GM19043 (cell line): ENCODE results near the gene CLASP1.
"Not testable (repeated sequence)": the region's sequence is repeated elsewhere in the genome, so short reads cannot be mapped to it uniquely, and the experiment has no call there.

Source experiments
- ATAC-seq: cut with Tn5 transposase; IDR thresholded peaks from one replicate; pipeline ENCODE4 v1.9.1; 2021; ENCODE audit warnings: low read depth; ENCODE audit not compliant: unreplicated experiment

Gene CLASP1

DNA sequence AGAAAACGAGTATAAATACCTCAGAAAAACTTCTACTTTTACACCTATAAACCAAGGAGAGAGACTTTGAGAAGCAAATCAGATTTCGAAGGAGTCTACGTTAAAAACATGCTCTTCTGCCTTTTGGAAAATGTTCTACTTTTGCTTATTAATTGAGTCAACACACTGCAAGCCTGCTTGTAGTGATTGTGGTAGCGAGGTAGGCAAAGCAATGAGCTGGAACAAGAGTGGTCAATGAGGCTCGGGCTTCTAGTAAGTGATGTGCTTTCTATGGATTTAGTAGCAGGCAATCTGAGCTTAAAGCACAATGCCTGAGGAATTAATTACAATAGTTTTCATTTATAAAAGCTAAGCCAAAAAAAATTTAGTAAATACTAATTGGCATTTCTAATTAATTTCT, 260.9 kb downstream of the CLASP1 start:
- no peak for ATAC-seq

DNA sequence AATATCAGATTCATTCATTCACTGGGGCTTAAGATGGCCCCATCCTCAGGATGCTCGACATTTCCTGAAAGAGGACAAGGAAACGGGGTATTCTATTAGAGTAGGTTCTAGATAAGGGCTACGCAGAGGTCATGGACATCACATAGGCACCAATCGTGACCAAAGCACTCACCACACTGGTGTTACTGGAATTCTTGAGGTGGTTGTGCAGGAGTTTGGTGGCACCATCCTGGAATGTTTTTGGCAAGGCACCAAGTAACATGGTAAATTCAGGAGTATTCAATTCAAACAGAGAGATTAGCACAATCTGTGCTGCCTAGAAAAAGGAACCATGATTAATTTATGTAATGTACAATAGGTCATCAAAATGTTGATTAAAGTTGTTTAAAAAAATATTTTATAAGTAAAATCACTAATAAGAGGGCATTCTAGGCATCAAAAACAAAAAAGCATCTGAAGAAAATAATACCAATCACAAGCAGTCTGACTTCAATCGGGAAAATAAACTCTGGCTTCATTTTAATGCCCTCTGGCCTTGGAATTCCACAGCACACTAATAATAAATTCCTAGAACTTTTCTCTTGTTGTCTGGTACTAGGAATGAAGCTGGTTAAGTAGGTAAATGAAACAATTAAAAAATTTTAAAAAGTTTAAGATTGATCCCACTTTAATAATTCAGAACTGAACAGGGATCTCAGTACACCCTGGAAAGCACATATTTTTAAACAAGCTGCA, 261.5 kb downstream of the CLASP1 start:
- ATAC-seq: no peak

DNA sequence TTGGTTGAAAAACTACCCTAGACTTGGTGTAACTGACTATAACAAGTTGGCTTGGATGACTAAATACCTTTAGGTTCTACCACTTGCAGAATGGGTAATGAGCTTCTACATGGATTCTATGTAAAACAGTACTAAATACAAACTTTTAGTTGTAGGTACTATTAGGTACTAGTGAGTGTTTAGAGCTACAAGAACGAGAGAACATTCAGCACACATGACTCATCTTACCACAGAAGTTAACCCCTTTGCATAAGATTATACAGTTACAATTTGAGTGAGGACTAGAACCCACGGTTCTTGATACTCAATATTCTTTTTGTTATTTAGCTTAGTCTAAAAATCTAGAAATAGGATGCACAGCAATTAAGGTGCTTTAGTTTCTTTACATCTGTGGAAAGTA, 262.6 kb downstream of the CLASP1 start:
- no peak for ATAC-seq

DNA sequence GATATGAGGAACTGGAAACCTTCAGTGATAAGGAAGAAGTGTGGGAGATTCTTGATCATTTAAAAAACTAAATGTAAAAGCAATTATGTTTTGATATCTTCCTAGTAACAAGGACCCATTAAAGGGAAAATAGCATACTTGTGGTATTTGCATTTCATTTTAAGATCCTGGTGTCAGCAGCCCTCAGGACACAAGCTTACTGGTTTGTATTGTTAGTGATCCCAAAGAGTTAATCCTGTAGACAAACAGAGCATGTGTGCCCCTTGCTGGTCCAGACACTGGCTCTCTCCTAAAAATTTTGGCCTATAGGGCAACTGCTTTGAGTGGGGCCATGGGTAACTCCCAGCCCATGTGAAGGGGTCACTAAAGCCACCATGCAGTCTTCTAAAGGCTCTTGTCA, 263.2 kb downstream of the CLASP1 start:
- no peak for ATAC-seq

DNA sequence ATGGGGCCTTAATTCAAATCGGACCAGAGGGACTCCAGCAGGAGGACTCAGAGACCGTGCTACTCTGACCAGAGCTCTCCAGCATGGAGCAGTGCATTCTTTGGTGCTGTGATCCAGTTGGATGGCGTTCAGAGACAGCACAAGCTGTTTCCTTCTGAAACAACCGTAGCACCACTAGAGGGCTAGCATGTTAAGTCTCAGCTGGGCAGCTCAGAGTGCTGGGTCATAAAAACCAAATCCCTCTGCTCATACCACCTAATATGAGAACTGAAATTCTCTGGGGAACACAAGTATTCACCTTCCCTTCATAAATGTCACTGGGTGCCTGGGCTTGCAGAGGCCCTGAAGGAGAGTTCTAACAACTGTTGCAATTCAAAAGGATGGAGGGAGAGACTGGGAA, 266.5 kb downstream of the CLASP1 start:
- ATAC-seq: no peak

DNA sequence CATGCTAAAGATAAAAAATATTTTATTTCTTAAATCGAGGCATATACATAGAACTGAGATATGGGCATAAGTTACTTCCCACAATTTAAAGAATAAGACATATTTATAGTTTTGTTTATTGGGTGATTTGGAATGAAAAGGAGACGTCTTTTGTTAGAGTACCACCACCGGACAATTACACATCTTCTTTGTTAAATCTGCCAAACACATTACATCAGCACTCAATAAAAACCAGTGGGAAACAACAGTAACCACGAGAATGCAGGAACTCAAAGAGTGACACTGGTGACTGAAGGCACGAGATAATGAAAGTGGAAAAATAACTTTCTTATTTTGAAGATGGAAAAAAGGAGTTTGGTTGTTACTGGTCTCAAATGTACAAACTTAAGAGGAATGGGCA, 271.6 kb downstream of the CLASP1 start:
- no peak for ATAC-seq

DNA sequence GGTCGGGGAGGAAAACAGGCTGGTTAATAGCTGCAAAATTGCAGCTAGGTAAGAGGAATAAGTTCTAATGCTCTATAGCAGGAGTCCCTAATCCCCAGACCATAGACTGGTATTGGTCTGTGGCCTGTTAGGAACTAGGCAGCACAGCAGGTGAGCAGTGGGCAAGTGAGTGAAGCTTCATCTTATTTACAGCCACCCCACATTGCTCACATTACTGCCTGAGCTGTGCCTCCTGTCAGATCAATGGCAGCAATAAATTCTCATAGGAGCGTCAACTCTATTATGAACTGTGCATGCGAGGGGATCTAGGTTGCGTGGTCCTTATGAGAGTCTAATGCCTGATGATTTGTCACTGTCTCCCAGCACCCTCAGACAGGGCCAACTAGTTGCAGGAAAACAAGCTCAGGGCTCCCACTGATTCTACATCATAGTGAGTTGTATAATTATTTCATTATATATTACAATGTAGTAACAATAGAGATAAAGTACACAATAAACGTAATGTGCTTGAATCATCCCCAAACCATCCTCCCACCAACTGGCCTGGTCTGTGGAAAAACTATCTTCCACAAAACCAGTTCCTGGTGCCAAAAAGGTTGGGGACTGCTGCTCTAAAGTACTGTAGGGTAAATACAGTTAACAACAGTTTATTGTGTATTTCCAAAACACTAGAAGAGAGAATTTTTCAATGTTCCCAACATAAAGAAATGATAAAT, 272.6 kb downstream of the CLASP1 start:
- ATAC-seq: no peak

DNA sequence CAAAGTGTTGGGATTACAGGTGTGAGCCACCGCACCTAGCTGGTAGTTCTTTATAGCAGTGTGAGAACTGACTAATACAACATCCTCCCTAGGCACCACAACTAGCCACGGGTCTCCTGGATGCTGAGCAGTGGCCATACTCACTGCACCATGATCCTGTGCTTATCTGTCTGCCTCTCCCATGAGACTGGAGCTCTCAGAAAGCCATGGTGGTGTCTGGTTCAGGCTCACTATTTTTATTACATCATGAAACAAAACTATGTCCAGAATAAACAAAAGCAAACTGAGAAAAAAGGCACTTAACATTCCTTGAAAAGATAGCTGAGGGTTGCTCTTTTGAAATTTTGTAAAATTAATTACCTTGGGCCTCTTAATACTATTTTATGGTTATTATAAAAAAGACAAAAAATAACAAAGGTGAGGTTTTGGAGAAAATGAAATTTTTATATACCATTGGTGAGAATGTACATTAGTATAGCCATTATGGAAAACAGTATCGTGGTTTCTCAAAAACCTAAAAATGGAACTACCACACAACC, 273.6 kb downstream of the CLASP1 start:
- ATAC-seq: no peak

DNA sequence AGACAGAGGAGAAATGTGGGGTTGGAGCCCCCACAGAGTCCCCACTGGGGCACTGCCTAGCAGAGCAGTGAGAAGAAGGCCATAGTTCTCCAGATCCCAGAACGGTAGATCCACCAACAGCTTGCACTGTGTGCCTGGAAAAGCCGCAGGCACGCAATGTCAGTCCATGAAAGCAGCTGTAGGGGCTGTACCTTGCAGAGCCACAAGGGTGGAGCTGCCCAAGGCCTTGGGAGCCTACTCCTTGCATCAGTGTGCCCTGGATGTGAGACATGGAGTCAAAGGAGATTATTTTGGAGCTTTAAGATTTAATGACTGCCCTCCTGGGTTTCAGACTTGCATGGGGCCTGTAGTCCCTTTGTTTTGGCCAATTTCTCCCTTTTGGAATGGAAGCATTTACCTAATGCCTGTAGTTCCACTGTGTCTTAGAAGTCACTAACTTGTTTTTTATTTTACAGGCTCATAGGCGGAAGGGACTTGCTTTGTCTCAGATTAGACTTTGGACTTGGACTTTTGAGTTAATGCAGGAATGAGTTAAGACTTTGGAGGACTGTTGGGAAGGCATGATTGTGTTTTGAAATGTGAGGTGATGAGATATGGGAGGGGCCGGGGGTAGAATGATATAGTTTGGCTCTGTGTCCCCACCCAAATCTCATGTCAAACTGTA, 274.7 kb downstream of the CLASP1 start:
- not testable (repeated sequence) for ATAC-seq

DNA sequence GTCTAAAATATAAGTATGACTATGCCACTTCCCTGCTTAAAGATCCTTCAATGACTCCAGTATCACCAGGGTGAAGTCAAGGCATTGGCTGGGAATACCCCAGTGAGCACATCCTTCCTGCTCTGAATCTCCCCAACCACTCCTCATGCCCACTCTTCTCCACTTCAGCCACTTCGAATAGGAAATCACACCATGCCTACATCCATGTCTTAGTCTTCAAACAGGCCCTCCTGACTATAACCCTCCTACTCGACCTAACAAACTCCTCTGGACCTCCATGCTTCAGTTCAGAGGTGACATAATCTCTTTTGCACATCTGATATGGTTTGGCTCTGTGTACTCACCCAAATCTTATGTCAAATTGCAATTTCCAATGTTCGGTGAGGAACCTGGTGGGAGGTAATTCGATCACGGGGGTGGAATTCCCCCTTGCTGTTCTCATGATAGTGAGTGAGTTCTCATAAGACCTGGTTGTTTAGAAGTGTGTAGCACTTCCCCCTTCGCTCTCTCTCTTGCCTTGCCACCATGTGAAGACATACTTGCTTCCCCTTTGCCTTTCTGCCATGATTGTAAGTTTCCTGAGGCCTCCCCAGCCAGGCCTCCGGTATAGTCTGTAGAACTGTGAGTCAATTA, 276.4 kb downstream of the CLASP1 start:
- ATAC-seq: no peak

DNA sequence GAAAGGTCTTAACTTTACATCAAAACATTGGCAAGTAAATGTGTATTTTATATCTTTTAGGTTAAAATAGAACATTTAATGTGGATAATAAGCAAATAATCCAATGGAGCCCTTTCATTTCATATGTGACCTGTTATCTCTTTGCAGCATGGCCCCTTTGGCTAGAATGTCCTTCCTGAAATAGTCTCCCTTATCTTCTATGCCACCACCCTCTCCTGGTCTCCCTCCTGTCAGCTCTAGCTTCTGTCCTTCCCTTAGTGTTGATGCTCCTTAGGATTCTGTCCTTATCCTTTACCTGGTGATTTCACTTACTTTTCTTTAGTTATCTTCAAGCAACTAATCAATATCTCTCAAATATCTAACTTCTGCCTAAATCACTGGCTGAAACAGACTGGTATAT, 277.2 kb downstream of the CLASP1 start:
- ATAC-seq: no peak

DNA sequence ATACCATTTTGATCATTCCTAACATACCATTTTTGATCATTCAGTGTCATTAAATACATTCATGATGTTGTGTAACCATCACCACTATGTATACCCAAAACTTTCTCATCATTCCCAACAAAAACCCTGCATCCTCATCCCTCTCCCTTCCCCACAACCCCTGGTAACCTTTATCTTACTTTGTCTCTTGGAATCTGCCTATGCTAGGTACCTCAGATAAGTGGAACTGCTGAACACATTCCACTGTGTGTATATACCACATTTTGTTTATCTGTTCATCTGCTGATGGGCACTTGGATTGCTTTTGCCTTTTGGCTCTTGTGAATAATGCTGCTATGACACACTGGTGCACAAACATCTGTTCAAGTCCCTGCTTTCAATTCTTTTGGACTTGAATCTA, 280.4 kb downstream of the CLASP1 start:
- ATAC-seq: no peak

DNA sequence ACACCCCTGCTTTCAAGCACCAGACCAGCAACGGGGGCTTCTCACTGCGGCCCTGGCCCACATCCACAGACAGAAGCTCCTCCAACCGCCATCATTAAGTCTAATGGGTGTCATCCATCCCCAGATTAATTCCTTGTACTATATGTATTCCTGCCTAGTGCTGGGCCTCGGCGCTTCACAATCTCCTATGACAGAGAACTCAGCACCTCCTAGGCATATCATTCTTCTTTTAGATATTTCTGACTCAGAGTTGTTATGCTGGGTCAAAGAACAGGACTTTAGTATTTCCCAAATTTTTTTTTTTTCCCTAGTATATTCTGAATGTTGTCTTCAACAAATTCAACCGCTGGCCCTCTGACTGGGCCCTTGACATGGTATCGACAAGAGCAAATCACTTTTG, 281.1 kb downstream of the CLASP1 start:
- ATAC-seq: no peak

DNA sequence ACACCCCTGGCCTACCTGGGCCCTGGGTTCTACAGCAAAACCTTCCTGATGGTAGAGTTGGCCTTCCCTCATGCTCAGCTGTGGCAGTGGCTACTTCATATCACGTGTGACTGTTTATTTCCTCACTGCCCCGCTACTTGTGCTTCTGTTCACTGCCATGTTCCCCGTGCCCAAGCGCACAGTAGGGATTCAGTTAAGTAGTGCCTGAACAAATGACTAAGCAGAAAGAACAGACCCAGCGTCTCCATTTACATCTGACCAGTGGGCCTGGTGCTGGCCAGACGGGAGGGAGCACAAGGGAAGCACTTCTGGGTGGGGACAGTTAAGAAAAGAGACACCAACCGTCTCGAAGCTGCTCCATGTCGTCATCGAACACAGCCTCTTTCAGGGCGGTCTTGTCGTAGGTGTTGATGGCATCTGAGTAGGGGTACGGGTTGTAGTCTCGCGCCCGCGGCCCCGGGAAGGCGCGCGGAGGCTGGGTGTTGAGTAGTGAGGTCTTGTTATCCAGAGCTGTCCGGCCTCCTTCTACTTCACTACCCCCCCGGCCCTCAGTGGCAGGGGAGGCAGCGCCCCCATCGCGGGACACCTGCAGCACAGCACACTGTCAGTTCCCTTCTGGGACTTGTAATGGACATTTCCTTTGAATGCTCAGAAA, 281.9 kb downstream of the CLASP1 start:
- ATAC-seq: no peak

DNA sequence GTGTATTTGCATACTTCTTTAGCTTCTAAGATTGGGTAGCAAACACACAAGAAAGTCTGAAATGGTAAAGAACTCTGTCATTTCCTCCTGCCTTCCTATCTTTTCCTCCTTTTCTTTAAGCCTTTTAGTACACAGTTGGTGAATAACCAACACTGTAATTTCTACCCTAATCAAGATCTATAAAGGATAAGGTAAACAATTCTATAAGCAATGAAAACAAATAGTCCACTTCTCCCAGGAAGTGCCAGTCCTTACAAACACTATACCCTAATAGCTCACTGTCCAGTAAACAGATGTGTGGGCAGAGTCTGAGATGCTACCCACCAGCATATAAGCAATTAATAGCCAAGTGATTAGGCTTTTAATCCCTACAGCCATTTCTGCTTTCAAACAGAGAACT, 283.2 kb downstream of the CLASP1 start:
- no peak for ATAC-seq

DNA sequence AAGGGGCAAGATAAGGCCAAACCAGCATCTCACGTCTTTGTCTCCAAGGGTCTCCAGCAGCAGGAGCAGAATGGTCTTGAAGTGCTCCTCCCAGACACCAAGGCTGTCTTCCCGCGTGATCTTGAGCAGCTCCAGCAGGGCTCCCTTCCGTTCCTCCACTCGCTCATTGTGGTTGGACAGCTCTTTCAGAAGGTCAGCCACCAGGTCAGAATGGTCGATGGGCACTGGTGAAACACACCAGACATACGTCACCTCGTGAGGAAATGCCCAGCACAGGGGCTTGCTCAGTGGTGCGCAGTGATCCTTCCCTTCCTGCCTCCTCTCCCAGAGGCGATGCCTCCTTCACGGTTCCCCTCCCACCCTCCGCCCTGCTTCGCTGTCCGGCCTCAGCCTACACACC, 284.2 kb downstream of the CLASP1 start:
- ATAC-seq: no peak

DNA sequence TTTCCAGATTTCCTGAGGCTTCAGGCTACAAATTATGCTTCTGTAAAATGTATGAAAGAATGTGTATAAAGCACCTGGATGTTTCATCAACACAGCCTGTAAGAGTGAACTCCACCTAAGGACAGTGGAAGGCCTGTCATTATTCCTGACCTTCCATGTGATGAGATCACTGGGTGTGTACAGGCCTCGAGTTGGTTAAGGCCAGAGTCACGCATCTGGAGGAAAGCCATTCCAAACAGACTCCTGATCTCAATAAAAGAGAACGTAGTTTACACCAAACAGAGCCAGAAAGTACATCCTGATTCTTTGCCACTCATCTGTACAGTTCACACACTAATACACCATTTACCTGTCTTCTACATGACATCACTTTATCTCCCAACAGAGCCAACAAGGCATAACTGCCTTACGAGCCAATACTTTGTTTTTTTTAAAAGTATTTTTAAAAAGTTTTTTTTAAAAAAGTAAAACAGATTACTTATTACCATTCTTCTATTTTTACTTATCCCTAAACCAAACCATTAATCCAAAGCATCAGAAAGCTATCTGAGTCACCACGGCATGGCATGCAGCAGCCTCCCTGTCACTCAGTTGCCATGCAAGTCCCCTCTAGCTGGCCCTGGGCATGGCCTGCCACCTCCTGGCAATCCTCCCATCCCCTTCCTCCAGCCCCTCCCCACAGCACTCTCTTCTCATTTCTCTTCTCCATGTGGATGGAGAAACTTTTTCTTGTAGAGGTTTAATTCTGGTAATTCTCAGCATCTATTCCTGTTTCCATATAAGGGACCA, 285.4 kb downstream of the CLASP1 start:
- ATAC-seq: no peak

DNA sequence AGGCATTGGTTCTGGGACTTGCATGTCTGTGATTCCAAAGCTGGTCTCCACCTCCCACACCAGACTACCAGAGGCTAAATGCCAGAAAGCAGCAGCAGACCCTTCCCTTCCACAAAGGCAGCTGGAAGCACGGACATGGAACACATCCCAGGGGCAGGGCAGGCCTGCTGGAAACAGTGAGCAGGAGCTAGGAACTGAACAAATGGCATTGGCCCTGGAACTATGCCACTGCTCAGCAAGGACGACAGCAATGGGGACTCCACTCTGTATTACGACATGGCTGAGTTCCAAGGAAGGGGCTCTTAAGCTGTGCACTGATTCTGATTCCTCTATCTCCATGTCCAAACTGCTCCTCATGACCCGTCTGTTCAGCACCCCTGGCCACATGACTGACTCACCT, 286.5 kb downstream of the CLASP1 start:
- no peak for ATAC-seq

DNA sequence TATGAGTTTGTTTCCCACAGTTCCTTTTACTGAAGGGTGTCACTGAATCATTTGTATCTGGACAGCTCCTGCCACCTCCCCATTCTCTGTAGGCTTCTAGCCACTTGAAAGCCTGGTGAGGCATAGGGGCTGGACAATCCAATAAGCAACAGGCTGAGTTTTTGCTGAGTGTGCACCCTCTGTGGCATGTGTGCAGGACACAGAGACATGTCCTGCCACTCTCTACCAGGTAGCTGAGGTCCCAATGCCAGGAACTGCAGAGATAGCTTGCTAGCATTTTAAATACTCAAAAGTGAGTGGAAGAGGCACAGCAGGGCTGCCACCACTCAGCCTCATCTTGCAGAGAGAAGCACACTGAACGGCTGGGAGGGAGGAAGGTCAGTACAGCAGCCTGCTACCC, 287.0 kb downstream of the CLASP1 start:
- no peak for ATAC-seq
